H9 (cell line): Measurements from ENCODE around the gene MAZ. TPM values are rescaled to one million over a fixed set of nuclear protein-coding genes. Genes with fewer than 3 reads are reported as not detected.

Experiments used
- DNase-seq: peaks from one replicate; pipeline ENCODE4 v3.0.0-alpha.2; 2017
- H2AFZ ChIP-seq: one replicate; pipeline ENCODE4 v1.6.1; 2013; ENCODE audit warnings: mild to moderate bottlenecking, low read length, control low read depth, moderate library complexity
- H2AK5ac ChIP-seq: 2 replicates; pipeline ENCODE4 v1.6.1; 2013; ENCODE audit warnings: low read length, control low read depth, mixed read lengths; ENCODE audit not compliant: insufficient read length
- H2BK120ac ChIP-seq: one replicate; pipeline ENCODE4 v1.6.1; 2013; ENCODE audit warnings: low read depth, mild to moderate bottlenecking, low read length, control low read depth, inconsistent platforms; ENCODE audit not compliant: poor library complexity, severe bottlenecking
- H2BK12ac ChIP-seq: 2 replicates; pipeline ENCODE4 v1.6.1; 2013; ENCODE audit warnings: low read length, control low read depth, mixed read lengths, low read depth; ENCODE audit not compliant: insufficient read length
- H2BK15ac ChIP-seq: 2 replicates; pipeline ENCODE4 v1.6.1; 2013; ENCODE audit warnings: low read depth, low read length, control low read depth
- H2BK20ac ChIP-seq: one replicate; pipeline ENCODE4 v1.6.1; 2013; ENCODE audit warnings: low read depth, mild to moderate bottlenecking, low read length, control low read depth, inconsistent platforms; ENCODE audit not compliant: poor library complexity, severe bottlenecking
- H2BK5ac ChIP-seq: 2 replicates; pipeline ENCODE4 v1.6.1; 2013; ENCODE audit warnings: low read length, control low read depth, mixed read lengths; ENCODE audit not compliant: insufficient read length
- H3K14ac ChIP-seq: 2 replicates; pipeline ENCODE4 v1.6.1; 2013; ENCODE audit warnings: low read length, control low read depth; ENCODE audit not compliant: insufficient read depth
- H3K18ac ChIP-seq: 2 replicates; pipeline ENCODE4 v1.6.1; 2013; ENCODE audit warnings: low read depth, mild to moderate bottlenecking, mixed read lengths, low read length, control low read depth; ENCODE audit not compliant: insufficient read length
- H3K23ac ChIP-seq: 2 replicates; pipeline ENCODE4 v1.6.1; 2013; ENCODE audit warnings: low read length, control low read depth, mixed read lengths, low read depth; ENCODE audit not compliant: insufficient read length
- H3K23me2 ChIP-seq: 2 replicates; pipeline ENCODE4 v1.6.1; 2013; ENCODE audit warnings: low read depth, mild to moderate bottlenecking, mixed read lengths, low read length, control low read depth; ENCODE audit not compliant: insufficient read length, poor library complexity, severe bottlenecking
- H3K27ac ChIP-seq: 2 replicates; pipeline ENCODE4 v1.5.1; 2013; ENCODE audit warnings: low read length, control low read depth, mixed read lengths, low read depth; ENCODE audit not compliant: insufficient read length
- H3K27me3 ChIP-seq: 2 replicates; pipeline ENCODE4 v1.6.1; 2013; ENCODE audit warnings: low read length, control low read depth, inconsistent platforms; ENCODE audit not compliant: insufficient read depth
- H3K4ac ChIP-seq: 2 replicates; pipeline ENCODE4 v1.6.1; 2013; ENCODE audit warnings: low read depth, mild to moderate bottlenecking, control low read depth, inconsistent platforms, low read length, moderate library complexity
- H3K4me1 ChIP-seq: 2 replicates; pipeline ENCODE4 v1.6.1; 2013; ENCODE audit warnings: low read length, control low read depth, inconsistent platforms; ENCODE audit not compliant: insufficient read depth
- H3K4me2 ChIP-seq: 2 replicates; pipeline ENCODE4 v1.6.1; 2013; ENCODE audit warnings: low read length, control low read depth, mixed read lengths; ENCODE audit not compliant: insufficient read length, insufficient read depth
- H3K56ac ChIP-seq: 2 replicates; pipeline ENCODE4 v1.6.1; 2013; ENCODE audit warnings: low read depth, mild to moderate bottlenecking, mixed read lengths, low read length, control low read depth; ENCODE audit not compliant: insufficient read length
- H3K79me1 ChIP-seq: 2 replicates; pipeline ENCODE4 v1.6.1; 2013; ENCODE audit warnings: low read depth, mild to moderate bottlenecking, moderate library complexity, low read length, control low read depth, inconsistent platforms; ENCODE audit not compliant: insufficient read depth, poor library complexity, severe bottlenecking
- H3K79me2 ChIP-seq: 2 replicates; pipeline ENCODE4 v1.6.1; 2013; ENCODE audit warnings: low read length, control low read depth, inconsistent platforms; ENCODE audit not compliant: insufficient read depth
- H3K9ac ChIP-seq: 2 replicates; pipeline ENCODE4 v1.6.1; 2013; ENCODE audit warnings: low read length, control low read depth, mixed read lengths; ENCODE audit not compliant: insufficient read length; ENCODE audit errors: extremely low read depth
- H3K9me3 ChIP-seq: one replicate; pipeline ENCODE4 v1.6.1; 2013; ENCODE audit warnings: low read depth, low read length, inconsistent platforms; ENCODE audit not compliant: control insufficient read depth
- H3T11ph ChIP-seq: one replicate; pipeline ENCODE4 v1.6.1; 2013; ENCODE audit warnings: mild to moderate bottlenecking, low read length, control low read depth, inconsistent platforms
- H4K20me1 ChIP-seq: one replicate; pipeline ENCODE4 v1.6.1; 2013; ENCODE audit not compliant: control insufficient read depth, insufficient read length, insufficient read depth
- H4K5ac ChIP-seq: 2 replicates; pipeline ENCODE4 v1.6.1; 2013; ENCODE audit warnings: low read depth, mild to moderate bottlenecking, mixed read lengths, low read length, control low read depth; ENCODE audit not compliant: insufficient read length
- H4K8ac ChIP-seq: replicated peaks from 2 replicates; pipeline ENCODE4 v1.6.1; 2013; ENCODE audit warnings: low read length, control low read depth, mixed read lengths, low read depth; ENCODE audit not compliant: insufficient read length
- H4K91ac ChIP-seq: 2 replicates; pipeline ENCODE4 v1.6.1; 2013; ENCODE audit warnings: low read depth, mild to moderate bottlenecking, moderate library complexity, mixed read lengths, low read length, control low read depth; ENCODE audit not compliant: insufficient read length
- H3K27ac Mint-ChIP-seq, 3 experiments: 2 replicates in 2 of 3; 3 replicates in 1 of 3; pipeline ENCODE4 v1.8.0; 2020 to 2021; ENCODE audit warnings: mixed read lengths in 3 of 3, mild to moderate bottlenecking in 1 of 3, moderate library complexity in 1 of 3
- H3K27me3 Mint-ChIP-seq: 2 replicates; pipeline ENCODE4 v1.8.0; 2021; ENCODE audit warnings: low read depth, mild to moderate bottlenecking, moderate library complexity, mixed read lengths
- H3K36me3 Mint-ChIP-seq, 3 experiments: 2 replicates in 2 of 3; 3 replicates in 1 of 3; pipeline ENCODE4 v1.8.0; 2020 to 2021; ENCODE audit warnings: low read depth in 3 of 3, mixed read lengths in 3 of 3; ENCODE audit not compliant: insufficient read depth in 1 of 3
- H3K4me1 Mint-ChIP-seq, 2 experiments: 2 replicates each; pipeline ENCODE4 v1.8.0; 2020; ENCODE audit warnings: mixed read lengths in 2 of 2
- H3K4me3 Mint-ChIP-seq, 2 experiments: 2 replicates in 1 of 2; 3 replicates in 1 of 2; pipeline ENCODE4 v1.8.0; 2020 to 2021; ENCODE audit warnings: mild to moderate bottlenecking in 2 of 2, mixed read lengths in 2 of 2, moderate library complexity in 1 of 2
- H3K9me3 Mint-ChIP-seq, 2 experiments: 2 replicates in 1 of 2; 3 replicates in 1 of 2; pipeline ENCODE4 v1.8.0; 2020; ENCODE audit warnings: mild to moderate bottlenecking in 2 of 2, mixed read lengths in 2 of 2, moderate library complexity in 1 of 2
- CTCF ChIP-seq: fragments of 200-600 bp; sonication (generic); conservative IDR thresholded peaks from 3 replicates; pipeline ENCODE4 v1.8.0; 2021; ENCODE audit warnings: antibody characterized with exemption, mild to moderate bottlenecking
- WGBS: extraction: QIAGEN DNeasy Blood & Tissue Kit; methylation state at CpG from one replicate; pipeline ENCODE4 v1.1.7; 2013; ENCODE audit warnings: missing lambda C conversion rate, low lambda C conversion rate, mixed read lengths; ENCODE audit not compliant: insufficient read length; ENCODE audit errors: extremely low coverage; 5-methylcytosine and 5-hydroxymethylcytosine counted together
- total RNA-seq: library from RNA; stranded (reverse); gene quantifications from 2 replicates; pipeline ENCODE4 v1.2.1, GENCODE V29; 2021

Gene MAZ
- total RNA-seq, 1 experiment from 2014 or later, result 412 TPM

GRCh38 chr16:29835926-29836325 is 29.6 kb downstream of the MAZ start:
- H3K27ac Mint-ChIP-seq, result no peak overlapping the region
- H3K4me2 ChIP-seq, result no peak overlapping the region
- H3T11ph ChIP-seq, result no peak overlapping the region
- peaks cover 2% of the 10 kb centered on the region; the same call in 1 of the 2 replicates for H3K4me1 ChIP-seq
- H4K91ac ChIP-seq, result no peak overlapping the region
- H3K79me2 ChIP-seq, result no peaks in the 10 kb centered on the region
- H3K23me2 ChIP-seq, result peaks cover 4% of the 10 kb centered on the region
- H3K18ac ChIP-seq, result no peak overlapping the region
- no peak overlapping the region for H3K56ac ChIP-seq
- no peak overlapping the region; a peak in 1 of 5 replicates for H3K4me3 Mint-ChIP-seq
- DNase-seq, result no peak
- no peak overlapping the region for H4K5ac ChIP-seq
- no peaks in the 10 kb centered on the region for H3K79me1 ChIP-seq
- no peaks in the 10 kb centered on the region for H3K9me3 ChIP-seq
- no peaks in the 10 kb centered on the region for H3K4me1 Mint-ChIP-seq
- no peak overlapping the region for H3K27ac ChIP-seq
- no peak overlapping the region for H2BK12ac ChIP-seq
- TF ChIP-seq CTCF, result no peak
- no peaks in the 10 kb centered on the region for H3K36me3 Mint-ChIP-seq
- H2BK20ac ChIP-seq, result no peak overlapping the region
- no peak overlapping the region for H2BK5ac ChIP-seq
- no peak overlapping the region for H3K9ac ChIP-seq
- no peak overlapping the region for H2BK120ac ChIP-seq
- H2BK15ac ChIP-seq, result no peak overlapping the region
- no peak overlapping the region for H3K4ac ChIP-seq
- no peaks in the 10 kb centered on the region for H3K27me3 Mint-ChIP-seq
- H4K8ac ChIP-seq, result no peak overlapping the region
- no peak overlapping the region for H3K23ac ChIP-seq
- no peak overlapping the region for H3K14ac ChIP-seq
- no peak overlapping the region for H2AK5ac ChIP-seq
- no peaks in the 10 kb centered on the region for H3K9me3 Mint-ChIP-seq
- no peaks in the 10 kb centered on the region for H4K20me1 ChIP-seq
- H2AFZ ChIP-seq, result no peak overlapping the region
- H3K27me3 ChIP-seq, result no peaks in the 10 kb centered on the region
- no CpG with 5 or more reads among the region's 7 CpGs for WGBS
